NB4 (cell line): ENCODE results near the gene KRTAP13-3.

ENCODE experiments used
- DNase-seq: peaks from one replicate; pipeline ENCODE4 v3.0.0; 2010; ENCODE audit warnings: low read depth
- H3K4me3 ChIP-seq: one replicate; pipeline ENCODE4 v1.5.1; 2011; ENCODE audit warnings: mild to moderate bottlenecking, low read depth, low read length, moderate library complexity
- MAX ChIP-seq: IDR thresholded peaks from 2 replicates; pipeline ENCODE4 v1.6.1; 2011; ENCODE audit warnings: low read depth, low read length
- MYC ChIP-seq: IDR thresholded peaks from 2 replicates; pipeline ENCODE4 v1.6.1; 2011; ENCODE audit warnings: low read depth, low read length
- POLR2A ChIP-seq: IDR thresholded peaks from 2 replicates; pipeline ENCODE4 v1.6.1; 2011; ENCODE audit warnings: mild to moderate bottlenecking; ENCODE audit not compliant: insufficient read length; ENCODE audit errors: extremely low read depth
- TF ChIP-seq, protein P1 (sequence below): IDR thresholded peaks from one replicate; pipeline ENCODE4 v1.5.1; 2012; ENCODE audit warnings: low read depth, low read length

KRTAP13-3 gene, protein sequence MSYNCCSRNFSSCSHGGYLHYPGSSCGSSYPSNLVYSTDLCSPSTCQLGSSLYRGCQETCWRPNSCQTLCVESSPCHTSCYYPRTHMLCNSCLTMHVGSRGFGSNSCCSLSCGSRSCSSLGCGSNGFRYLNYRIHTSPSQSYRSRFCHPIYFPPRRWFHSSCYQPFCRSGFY

GRCh38 chr21:30425826-30426225, at the start of gene KRTAP13-3:
KRTAP13-3 (minus strand) TSS chr21:30425926; CDS start chr21:30425912, 14 bp downstream.
- H3K4me3 ChIP-seq, result no peak within 1 kb of the TSS
- TF ChIP-seq, protein P1, sequence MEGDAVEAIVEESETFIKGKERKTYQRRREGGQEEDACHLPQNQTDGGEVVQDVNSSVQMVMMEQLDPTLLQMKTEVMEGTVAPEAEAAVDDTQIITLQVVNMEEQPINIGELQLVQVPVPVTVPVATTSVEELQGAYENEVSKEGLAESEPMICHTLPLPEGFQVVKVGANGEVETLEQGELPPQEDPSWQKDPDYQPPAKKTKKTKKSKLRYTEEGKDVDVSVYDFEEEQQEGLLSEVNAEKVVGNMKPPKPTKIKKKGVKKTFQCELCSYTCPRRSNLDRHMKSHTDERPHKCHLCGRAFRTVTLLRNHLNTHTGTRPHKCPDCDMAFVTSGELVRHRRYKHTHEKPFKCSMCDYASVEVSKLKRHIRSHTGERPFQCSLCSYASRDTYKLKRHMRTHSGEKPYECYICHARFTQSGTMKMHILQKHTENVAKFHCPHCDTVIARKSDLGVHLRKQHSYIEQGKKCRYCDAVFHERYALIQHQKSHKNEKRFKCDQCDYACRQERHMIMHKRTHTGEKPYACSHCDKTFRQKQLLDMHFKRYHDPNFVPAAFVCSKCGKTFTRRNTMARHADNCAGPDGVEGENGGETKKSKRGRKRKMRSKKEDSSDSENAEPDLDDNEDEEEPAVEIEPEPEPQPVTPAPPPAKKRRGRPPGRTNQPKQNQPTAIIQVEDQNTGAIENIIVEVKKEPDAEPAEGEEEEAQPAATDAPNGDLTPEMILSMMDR, result no peak
- no peak for TF ChIP-seq MYC
- TF ChIP-seq MAX, result no peak
- TF ChIP-seq POLR2A, result no peak
- no peak for DNase-seq

DNA sequence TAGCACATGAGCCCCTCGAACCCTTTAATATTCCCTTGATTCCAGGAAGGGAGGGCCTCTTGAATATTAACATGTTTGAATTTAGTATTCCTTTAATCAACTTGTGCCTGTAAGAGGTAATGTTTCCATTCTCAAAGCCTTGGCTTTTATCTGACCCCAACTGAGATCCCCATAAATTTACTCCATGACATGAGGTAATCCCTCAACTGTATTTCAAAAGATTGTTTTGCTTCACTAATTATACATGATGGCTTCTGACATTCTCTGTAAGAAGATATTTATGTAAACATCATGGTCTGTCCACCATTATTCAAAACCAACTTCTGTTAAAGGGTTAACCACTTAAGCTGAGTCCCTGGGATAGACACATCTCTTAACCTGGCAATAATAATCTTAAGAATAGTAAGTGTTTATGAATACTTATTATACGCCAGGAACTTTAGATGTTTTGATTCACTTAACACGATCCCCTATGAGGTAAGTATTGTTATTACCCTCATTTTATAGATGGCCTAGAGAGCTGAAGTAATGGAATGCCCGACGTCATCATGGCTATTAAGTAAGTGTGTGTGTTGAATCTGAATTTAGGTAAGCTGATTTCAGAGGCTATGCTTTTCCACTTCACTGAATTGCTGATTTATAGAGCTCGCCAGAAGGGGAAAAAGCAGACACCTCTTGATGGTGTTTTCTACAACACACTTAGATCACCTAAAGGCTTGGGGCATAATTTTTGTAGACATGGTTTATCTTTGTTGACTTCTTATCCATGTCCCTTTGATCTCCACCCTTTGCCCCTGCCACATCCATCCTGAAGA, 43.4 kb upstream of the KRTAP13-3 start:
- DNase-seq, result no peak
- TF ChIP-seq MYC, result no peak
- TF ChIP-seq POLR2A, result no peak
- TF ChIP-seq, protein P1, result no peak
- no peak for TF ChIP-seq MAX
- H3K4me3 ChIP-seq, result no peak overlapping the region

DNA sequence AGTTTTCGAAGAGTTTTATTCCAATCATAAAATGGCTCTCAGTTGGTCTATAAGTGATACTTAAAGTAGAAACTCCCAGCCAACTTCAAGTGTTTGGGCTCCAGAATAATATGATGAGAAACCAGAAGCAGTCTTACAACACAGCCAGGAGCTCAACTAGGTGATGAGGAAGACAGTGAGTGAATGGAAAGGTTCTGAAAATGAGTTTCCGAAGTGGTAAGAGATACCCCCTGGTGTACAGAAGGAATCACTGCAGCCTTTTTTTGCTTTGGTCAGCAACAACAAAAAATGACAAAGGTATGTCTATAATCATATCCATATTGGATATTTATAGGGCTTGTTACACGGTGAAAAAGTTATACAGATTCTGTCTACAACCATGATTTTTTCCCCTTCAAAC, 38.0 kb upstream of the KRTAP13-3 start:
- DNase-seq, result peak; percentile 25
- H3K4me3 ChIP-seq, result no peak overlapping the region
- TF ChIP-seq MYC, result no peak
- TF ChIP-seq, protein P1, result peak; percentile 58
- TF ChIP-seq MAX, result no peak

GRCh38 chr21:30448514-30448913, 22.8 kb upstream of the KRTAP13-3 start:
- DNase-seq, result no peak
- H3K4me3 ChIP-seq, result no peak overlapping the region
- TF ChIP-seq, protein P1, result no peak
- TF ChIP-seq MYC (no peak), MAX (no peak), POLR2A (no peak)

GRCh38 chr21:30447056-30447455, 21.3 kb upstream of the KRTAP13-3 start:
- TF ChIP-seq, protein P1, result no peak
- no peak for TF ChIP-seq POLR2A
- TF ChIP-seq MYC, result no peak
- TF ChIP-seq MAX, result no peak
- no peak for DNase-seq
- H3K4me3 ChIP-seq, result no peak overlapping the region
